Nephron progenitor cell (in vitro differentiated cells): Measurements from ENCODE around the gene PDE6B.

Experiments used
- DNase-seq: peaks from one replicate; pipeline ENCODE4 v3.0.0; 2021
- H3K27ac Mint-ChIP-seq: 2 replicates; pipeline ENCODE4 v1.8.0; 2021; ENCODE audit warnings: mild to moderate bottlenecking, moderate library complexity, mixed read lengths
- H3K27me3 Mint-ChIP-seq: 2 replicates; pipeline ENCODE4 v1.8.0; 2021; ENCODE audit warnings: mild to moderate bottlenecking, low read depth, mixed read lengths; ENCODE audit not compliant: poor library complexity
- H3K36me3 Mint-ChIP-seq: 2 replicates; pipeline ENCODE4 v1.8.0; 2021; ENCODE audit warnings: low read depth, mixed read lengths
- H3K4me1 Mint-ChIP-seq: 2 replicates; pipeline ENCODE4 v1.8.0; 2021; ENCODE audit warnings: mixed read lengths
- H3K4me3 Mint-ChIP-seq: 2 replicates; pipeline ENCODE4 v1.8.0; 2021; ENCODE audit warnings: mild to moderate bottlenecking, moderate library complexity, mixed read lengths
- H3K9me3 Mint-ChIP-seq: 2 replicates; pipeline ENCODE4 v1.8.0; 2021; ENCODE audit warnings: mild to moderate bottlenecking, moderate library complexity, mixed read lengths
- TF ChIP-seq, protein P1 (sequence below): fragments of 200-600 bp; sonication (generic); IDR thresholded peaks from 2 replicates; pipeline ENCODE4 v1.5.0; 2021; ENCODE audit warnings: antibody characterized with exemption

PDE6B gene

DNA sequence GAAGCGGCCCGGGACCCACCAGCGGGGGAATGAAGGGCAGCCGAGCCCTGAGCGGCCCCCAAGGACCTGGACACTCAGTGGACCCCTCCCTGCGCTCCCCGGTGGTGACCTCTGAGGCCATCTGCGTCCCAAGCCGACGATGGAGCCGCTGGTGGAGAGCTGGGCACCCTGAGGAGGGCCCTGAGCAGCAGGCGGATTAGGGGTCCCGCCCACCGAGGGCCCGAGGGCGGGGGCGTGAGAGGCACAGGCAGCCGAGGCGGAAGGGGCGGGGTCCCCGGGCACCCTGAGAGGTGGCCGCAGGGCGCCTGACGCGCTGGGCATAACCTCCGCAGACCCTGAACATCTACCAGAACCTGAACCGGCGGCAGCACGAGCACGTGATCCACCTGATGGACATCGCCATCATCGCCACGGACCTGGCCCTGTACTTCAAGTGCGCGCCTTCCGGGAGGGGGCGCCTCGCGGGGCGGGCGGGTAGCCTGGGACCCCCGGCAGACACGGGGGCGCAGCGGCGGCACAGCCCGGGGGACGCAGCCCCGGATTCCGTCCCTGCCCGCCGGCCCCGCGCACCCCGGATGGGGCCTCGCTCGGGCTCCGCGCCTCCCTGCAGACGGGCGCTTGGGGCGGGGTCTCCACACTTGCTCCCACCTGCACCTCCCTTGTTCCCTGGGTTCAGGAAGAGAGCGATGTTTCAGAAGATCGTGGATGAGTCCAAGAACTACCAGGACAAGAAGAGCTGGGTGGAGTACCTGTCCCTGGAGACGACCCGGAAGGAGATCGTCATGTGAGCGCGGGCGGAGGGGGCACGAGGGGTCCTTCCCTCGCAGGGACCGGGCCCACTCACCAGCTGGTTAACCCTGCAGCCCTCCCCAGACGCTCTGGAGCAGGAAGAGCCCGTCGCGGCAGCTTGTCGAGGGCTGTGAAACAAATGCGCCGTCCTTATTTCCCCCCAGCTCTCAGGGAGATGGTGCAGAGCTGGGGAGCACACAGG, 38.4 kb downstream of the PDE6B start:
- Mint-ChIP-seq H3K27ac (no peak overlapping the region), H3K27me3 (peaks cover 11% of the 10 kb centered on the region), H3K9me3 (no peaks in the 10 kb centered on the region), H3K4me3 (peak overlapping the region; percentile 77), H3K36me3 (peaks cover 21% of the 10 kb centered on the region), H3K4me1 (peaks cover 11% of the 10 kb centered on the region)
- DNase-seq, result peak; percentile 64
- TF ChIP-seq, protein P1, sequence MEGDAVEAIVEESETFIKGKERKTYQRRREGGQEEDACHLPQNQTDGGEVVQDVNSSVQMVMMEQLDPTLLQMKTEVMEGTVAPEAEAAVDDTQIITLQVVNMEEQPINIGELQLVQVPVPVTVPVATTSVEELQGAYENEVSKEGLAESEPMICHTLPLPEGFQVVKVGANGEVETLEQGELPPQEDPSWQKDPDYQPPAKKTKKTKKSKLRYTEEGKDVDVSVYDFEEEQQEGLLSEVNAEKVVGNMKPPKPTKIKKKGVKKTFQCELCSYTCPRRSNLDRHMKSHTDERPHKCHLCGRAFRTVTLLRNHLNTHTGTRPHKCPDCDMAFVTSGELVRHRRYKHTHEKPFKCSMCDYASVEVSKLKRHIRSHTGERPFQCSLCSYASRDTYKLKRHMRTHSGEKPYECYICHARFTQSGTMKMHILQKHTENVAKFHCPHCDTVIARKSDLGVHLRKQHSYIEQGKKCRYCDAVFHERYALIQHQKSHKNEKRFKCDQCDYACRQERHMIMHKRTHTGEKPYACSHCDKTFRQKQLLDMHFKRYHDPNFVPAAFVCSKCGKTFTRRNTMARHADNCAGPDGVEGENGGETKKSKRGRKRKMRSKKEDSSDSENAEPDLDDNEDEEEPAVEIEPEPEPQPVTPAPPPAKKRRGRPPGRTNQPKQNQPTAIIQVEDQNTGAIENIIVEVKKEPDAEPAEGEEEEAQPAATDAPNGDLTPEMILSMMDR, result no peak

DNA sequence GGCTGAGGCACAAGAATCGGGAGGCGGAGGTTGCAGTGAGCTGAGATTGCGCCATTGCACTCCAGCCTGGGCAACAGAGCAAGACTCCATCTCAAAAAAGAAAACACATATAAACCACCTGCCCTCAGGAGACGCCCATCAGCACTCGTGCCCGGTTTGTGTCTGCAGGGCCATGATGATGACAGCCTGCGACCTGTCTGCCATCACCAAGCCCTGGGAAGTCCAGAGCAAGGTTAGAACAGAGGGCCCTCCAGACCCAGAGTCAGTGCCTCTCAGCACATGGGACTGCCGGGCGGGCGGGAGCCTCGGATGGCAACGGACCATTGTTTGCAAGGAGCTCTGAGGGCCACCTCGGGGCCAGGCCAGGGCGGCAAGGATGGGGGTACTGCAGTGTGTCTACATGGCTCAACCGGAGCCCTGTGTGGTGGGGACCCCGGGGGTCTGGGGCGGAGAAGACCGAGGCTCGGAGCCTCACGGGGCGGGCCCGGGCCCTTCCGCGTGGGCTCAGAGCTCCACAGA, 39.4 kb downstream of the PDE6B start:
- peaks cover 11% of the 10 kb centered on the region for H3K27me3 Mint-ChIP-seq
- H3K27ac Mint-ChIP-seq, result no peak overlapping the region
- H3K36me3 Mint-ChIP-seq, result peaks cover 13% of the 10 kb centered on the region
- no peak for DNase-seq
- peak overlapping the region; percentile 77 for H3K4me3 Mint-ChIP-seq
- H3K9me3 Mint-ChIP-seq, result no peaks in the 10 kb centered on the region
- peaks cover 5% of the 10 kb centered on the region for H3K4me1 Mint-ChIP-seq
- TF ChIP-seq, protein P1, result no peak

DNA sequence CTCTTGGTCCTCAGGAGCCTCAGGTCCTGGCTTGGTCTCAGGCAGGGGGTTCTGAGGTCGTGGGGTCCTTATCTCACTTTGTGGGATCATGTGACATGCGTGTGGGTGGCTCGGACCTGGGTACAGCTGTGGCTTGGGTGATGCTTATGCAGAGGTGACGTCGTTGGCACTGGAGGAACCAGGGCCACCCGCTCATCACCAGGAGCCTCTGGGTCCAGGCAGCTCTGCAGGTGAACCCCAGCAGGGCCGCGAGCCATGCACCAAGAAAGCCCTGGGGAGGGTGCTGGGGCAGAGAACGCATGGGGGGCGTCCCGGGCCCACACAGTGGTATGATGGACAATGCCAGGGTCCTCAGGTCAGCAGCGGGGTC, 40.0 kb downstream of the PDE6B start:
- Mint-ChIP-seq H3K27ac (no peak overlapping the region), H3K4me3 (no peak overlapping the region), H3K4me1 (peaks cover 5% of the 10 kb centered on the region), H3K36me3 (peaks cover 8% of the 10 kb centered on the region), H3K9me3 (no peaks in the 10 kb centered on the region), H3K27me3 (peaks cover 11% of the 10 kb centered on the region)
- no peak for DNase-seq
- TF ChIP-seq, protein P1, result no peak

DNA sequence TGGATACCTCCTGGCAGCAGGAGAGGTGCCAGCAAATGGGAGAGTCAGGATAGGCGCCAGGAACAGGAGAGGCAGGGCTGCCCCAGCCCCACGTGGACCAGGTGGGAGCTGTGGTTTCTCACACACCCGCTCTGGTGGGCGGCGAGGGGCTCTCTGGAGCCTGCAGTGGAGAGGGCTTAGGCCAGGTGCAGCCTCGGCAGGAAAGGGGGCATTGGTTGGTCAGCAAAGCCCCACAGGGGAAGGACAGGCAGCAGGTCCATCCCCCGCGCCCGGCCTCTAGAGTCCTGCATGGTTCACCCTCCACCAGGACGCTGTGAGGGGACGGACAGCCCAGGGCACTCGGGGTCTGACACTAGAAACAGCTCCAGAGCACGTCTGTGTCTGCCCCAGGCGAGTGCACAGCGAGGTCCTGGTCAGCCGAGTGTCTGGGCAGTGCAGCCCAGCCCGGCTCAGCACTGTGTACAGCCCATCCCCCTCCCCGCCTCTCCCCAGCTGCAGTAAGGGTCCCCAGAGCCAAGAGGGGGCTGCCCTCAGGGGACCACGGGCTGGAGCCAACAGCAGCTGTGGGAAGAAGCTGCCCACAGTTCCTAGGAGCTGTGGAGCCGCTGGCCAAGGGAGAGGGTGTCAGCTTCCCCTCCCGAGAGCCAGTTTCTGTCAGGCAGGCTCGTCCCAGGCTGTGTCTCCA, 40.5 kb downstream of the PDE6B start:
- Mint-ChIP-seq H3K27me3 (peaks cover 6% of the 10 kb centered on the region), H3K27ac (no peak overlapping the region), H3K4me1 (peaks cover 5% of the 10 kb centered on the region), H3K9me3 (no peaks in the 10 kb centered on the region), H3K4me3 (no peak overlapping the region), H3K36me3 (peaks cover 7% of the 10 kb centered on the region)
- DNase-seq, result no peak
- TF ChIP-seq, protein P1, result no peak

DNA sequence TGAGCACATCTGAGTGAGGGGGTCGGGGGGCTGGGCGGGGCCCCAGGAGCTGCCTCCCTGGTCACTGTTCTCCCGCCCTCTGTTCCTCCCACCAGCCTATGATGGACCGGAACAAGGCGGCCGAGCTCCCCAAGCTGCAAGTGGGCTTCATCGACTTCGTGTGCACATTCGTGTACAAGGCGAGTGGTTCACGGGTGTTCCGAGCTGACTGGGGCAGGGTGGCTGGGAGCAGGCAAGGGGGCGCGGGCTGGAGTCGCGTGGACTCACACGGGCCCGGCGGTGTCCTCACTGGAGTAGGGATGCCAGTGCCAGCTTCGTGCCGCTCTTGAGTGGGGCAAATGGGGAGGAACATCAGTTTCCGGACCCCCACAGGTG, 41.0 kb downstream of the PDE6B start:
- peaks cover 5% of the 10 kb centered on the region for H3K27me3 Mint-ChIP-seq
- no peak overlapping the region for H3K27ac Mint-ChIP-seq
- DNase-seq, result no peak
- TF ChIP-seq, protein P1, result no peak
- no peaks in the 10 kb centered on the region for H3K9me3 Mint-ChIP-seq
- peaks cover 8% of the 10 kb centered on the region for H3K36me3 Mint-ChIP-seq
- peaks cover 5% of the 10 kb centered on the region for H3K4me1 Mint-ChIP-seq
- no peak overlapping the region for H3K4me3 Mint-ChIP-seq
